ENCODE results near the gene BRK1. TPM values are rescaled to one million over a fixed set of nuclear protein-coding genes. Genes with fewer than 3 reads are reported as not detected.
"Not testable (repeated sequence)": the region's sequence is repeated elsewhere in the genome, so short reads cannot be mapped to it uniquely, and the experiment has no call there.

The BRK1 gene
- 75.0 and 86.3 TPM in 2 replicates for total RNA-seq (2014; rRNA removed; shearing (Covaris generic))
- 27.4 and 29.9 TPM in 2 replicates for polyA plus RNA-seq (2014; cell fraction: nucleus; rRNA removed)

GRCh38 chr3:10115326-10116137 lies at the start of gene BRK1:
Gene BRK1, plus strand, starts transcription at chr3:10115675. Its CDS starts 27 bp downstream, at chr3:10115702.
- DNase-seq (ENCODE audit: extremely low read depth, low read depth) = peak; percentile 94

- not testable (repeated sequence) for DNase-seq (ENCODE audit: extremely low read depth, low read depth)
Measured at GRCh38 chr3:10070077-10070476, 45.4 kb upstream of the BRK1 start.

GRCh38 chr3:10074666-10075065 lies 40.8 kb upstream of the BRK1 start:
- DNase-seq (ENCODE audit: extremely low read depth, low read depth) = no peak

GRCh38 chr3:10081871-10082270 lies 33.6 kb upstream of the BRK1 start:
- no peak for DNase-seq (ENCODE audit: extremely low read depth, low read depth)

- no peak for DNase-seq (ENCODE audit: extremely low read depth, low read depth)
Measured at GRCh38 chr3:10085738-10086137, 29.7 kb upstream of the BRK1 start.

GRCh38 chr3:10088256-10088655 lies 27.2 kb upstream of the BRK1 start:
- no peak for DNase-seq (ENCODE audit: extremely low read depth, low read depth)

- no peak for DNase-seq (ENCODE audit: extremely low read depth, low read depth)
Measured at GRCh38 chr3:10090179-10090578, 25.3 kb upstream of the BRK1 start.

- DNase-seq (ENCODE audit: extremely low read depth, low read depth) = not testable (repeated sequence)
Measured at GRCh38 chr3:10090774-10091173, 24.7 kb upstream of the BRK1 start.

GRCh38 chr3:10091387-10091786 lies 24.1 kb upstream of the BRK1 start:
- DNase-seq (ENCODE audit: extremely low read depth, low read depth) = not testable (repeated sequence)

GRCh38 chr3:10093678-10094077 lies 21.8 kb upstream of the BRK1 start:
- no peak for DNase-seq (ENCODE audit: extremely low read depth, low read depth)

- DNase-seq (ENCODE audit: extremely low read depth, low read depth) = no peak
Measured at GRCh38 chr3:10099041-10099440, 16.4 kb upstream of the BRK1 start.

- no peak for DNase-seq (ENCODE audit: extremely low read depth, low read depth)
Measured at GRCh38 chr3:10106919-10107318, 8.6 kb upstream of the BRK1 start.

- DNase-seq (ENCODE audit: extremely low read depth, low read depth) = no peak
Measured at GRCh38 chr3:10108091-10108490, 7.4 kb upstream of the BRK1 start, which contains the start of gene FANCD2OS. Gene FANCD2OS, minus strand, starts transcription at chr3:10108255. Its CDS starts 3,481 bp downstream, at chr3:10104774.

- DNase-seq (ENCODE audit: extremely low read depth, low read depth) = no peak
Measured at GRCh38 chr3:10116138-10116460, 624 bp downstream of the BRK1 start.

GRCh38 chr3:10116928-10117327 lies 1.5 kb downstream of the BRK1 start:
- DNase-seq (ENCODE audit: extremely low read depth, low read depth) = no peak

- no peak for DNase-seq (ENCODE audit: extremely low read depth, low read depth)
Measured at GRCh38 chr3:10119376-10119775, 3.9 kb downstream of the BRK1 start.

GRCh38 chr3:10121064-10121463 lies 5.6 kb downstream of the BRK1 start:
- DNase-seq (ENCODE audit: extremely low read depth, low read depth) = no peak

- no peak for DNase-seq (ENCODE audit: extremely low read depth, low read depth)
Measured at GRCh38 chr3:10122724-10123123, 7.2 kb downstream of the BRK1 start.

GRCh38 chr3:10135872-10136271 lies 20.4 kb downstream of the BRK1 start:
- not testable (repeated sequence) for DNase-seq (ENCODE audit: extremely low read depth, low read depth)

GRCh38 chr3:10136426-10137005 lies 21.0 kb downstream of the BRK1 start:
- DNase-seq (ENCODE audit: extremely low read depth, low read depth) = no peak

GRCh38 chr3:10137178-10137577 lies 21.7 kb downstream of the BRK1 start:
- DNase-seq (ENCODE audit: extremely low read depth, low read depth) = no peak

GRCh38 chr3:10140996-10141546 lies 25.6 kb downstream of the BRK1 start:
- no peak for DNase-seq (ENCODE audit: extremely low read depth, low read depth)
